Measurements from ENCODE around the gene ELFN2.
"Not testable (repeated sequence)": the region's sequence is repeated elsewhere in the genome, so short reads cannot be mapped to it uniquely, and the experiment has no call there.

The ELFN2 gene

GRCh38 chr22:37331856-37332536, 95.3 kb downstream of the ELFN2 start:
- no peak for DNase-seq

DNA sequence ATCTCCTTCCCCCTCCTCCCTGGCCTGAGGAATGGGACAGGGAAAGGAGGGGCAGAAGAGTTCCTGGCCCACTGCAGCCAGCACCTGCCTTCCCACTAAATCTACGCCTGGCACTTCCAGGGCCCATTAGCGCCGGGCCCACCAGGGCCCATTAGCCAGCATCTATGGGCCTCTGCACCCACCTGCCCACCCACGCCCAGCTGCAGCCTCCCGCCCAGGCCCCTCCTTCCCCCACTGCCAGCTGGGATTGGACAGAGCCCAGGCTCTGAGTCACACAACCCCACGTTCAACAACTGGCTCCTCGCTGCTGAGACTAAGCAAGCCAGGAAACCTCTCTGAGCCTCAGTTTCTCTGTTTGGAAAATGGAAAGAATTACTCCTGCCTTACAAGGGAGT, 96.2 kb downstream of the ELFN2 start:
- no peak for DNase-seq

- no peak for DNase-seq
Observed at GRCh38 chr22:37330200-37331033, 96.9 kb downstream of the ELFN2 start.

DNA sequence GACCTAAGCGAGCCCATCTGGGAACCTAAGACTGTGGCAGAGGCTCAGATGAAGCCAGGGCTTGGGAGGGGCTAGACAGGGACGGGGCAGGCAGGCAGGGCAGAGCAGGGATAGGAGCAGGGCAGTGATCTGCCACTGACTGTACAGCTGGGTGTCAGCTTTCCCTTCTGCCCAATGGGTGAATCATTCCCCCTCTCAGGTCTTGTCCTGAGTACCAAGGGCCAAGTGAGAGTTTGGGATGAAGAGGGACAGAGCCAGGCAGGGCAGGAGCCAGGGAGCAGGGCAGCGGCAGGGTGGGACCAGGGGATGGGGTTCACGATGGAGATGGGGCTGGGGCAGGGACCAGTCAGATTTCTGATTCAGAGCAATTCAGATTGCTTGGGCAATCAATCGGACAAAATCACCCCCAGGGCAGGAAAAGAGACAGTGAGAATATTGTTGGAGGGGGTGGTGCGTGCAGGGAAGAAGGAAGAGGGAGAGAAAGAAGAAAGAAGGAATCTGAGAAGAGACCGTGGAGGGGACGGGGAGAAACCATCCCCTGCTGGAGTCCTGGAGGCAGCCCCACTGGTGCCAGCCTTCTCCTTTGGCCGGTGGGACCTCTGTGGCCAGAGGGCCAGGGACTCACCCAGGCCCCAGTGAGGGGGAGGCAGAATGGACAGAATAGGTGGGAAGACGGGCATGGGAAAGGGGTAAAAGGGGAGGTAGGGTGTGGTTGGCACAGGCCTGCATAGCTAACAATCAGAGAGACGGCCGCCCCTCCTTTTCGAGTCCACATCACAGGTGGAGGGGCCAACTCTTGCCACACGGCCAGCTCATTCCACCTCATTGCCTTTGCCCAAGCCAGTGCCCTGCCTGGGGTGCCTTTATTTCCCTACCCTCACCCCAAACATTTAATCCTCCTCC, 97.8 kb downstream of the ELFN2 start:
- DNase-seq: no peak

- DNase-seq: not testable (repeated sequence)
Observed at GRCh38 chr22:37328538-37329237, 98.6 kb downstream of the ELFN2 start.

DNA sequence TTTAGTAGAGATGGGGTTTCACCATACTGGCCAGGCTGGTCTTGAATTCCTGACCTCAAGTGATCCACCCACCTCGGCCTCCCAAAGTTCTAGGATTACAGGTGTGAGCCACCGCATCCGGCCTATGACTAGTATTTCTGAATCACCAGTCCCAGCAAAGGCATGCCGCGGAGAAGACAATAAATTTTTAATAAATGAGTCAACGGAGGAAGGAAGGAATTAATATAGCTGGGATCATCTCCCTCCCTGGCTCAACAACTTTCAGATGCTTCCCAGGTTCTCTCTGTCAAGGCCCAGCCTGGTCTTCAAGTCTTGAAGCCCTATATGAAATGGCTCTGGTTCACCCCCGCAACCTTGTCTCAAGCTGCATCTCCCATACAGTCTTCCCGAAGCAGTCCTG, 99.3 kb downstream of the ELFN2 start:
- no peak for DNase-seq

DNA sequence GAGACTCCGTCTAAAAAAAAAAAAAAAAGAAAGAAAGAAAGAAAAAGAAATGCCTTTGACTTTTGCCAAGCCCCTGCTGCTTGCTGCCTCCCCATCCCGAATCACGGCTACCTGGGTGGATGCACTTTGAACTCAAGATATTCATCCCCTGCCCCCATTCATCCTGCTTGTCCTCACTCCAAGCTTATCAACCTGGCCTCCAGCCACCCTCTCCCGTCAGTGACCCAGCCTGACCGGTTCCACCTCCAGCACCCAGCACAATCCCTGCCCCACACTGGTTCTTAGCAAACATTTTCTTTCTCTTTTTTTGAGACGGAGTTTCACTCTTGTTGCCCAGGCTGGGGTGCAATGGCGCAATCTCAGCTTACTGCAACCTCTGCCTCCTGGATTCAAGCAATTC, 100.6 kb downstream of the ELFN2 start:
- DNase-seq: no peak

DNA sequence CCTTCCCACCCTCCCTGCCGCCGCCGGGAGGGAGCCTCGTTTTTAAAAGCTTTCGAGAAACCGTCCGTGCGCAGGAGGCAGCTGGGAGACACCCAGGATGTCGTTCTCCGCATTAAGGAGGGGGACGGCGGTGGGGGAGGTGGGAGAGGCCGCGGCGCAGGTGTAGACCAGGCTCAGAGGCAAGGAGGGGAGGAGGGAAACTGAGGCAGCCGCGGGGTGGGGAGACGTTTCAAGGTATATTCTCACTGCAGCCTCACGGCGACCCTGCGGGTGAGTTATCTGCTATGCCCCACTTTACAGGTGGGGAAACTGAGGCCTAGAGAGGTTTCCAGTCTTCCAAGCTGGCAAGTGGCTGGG, 102.3 kb downstream of the ELFN2 start:
- no peak for DNase-seq

- no peak for DNase-seq
Observed at GRCh38 chr22:37324340-37325038, 102.8 kb downstream of the ELFN2 start.

DNA sequence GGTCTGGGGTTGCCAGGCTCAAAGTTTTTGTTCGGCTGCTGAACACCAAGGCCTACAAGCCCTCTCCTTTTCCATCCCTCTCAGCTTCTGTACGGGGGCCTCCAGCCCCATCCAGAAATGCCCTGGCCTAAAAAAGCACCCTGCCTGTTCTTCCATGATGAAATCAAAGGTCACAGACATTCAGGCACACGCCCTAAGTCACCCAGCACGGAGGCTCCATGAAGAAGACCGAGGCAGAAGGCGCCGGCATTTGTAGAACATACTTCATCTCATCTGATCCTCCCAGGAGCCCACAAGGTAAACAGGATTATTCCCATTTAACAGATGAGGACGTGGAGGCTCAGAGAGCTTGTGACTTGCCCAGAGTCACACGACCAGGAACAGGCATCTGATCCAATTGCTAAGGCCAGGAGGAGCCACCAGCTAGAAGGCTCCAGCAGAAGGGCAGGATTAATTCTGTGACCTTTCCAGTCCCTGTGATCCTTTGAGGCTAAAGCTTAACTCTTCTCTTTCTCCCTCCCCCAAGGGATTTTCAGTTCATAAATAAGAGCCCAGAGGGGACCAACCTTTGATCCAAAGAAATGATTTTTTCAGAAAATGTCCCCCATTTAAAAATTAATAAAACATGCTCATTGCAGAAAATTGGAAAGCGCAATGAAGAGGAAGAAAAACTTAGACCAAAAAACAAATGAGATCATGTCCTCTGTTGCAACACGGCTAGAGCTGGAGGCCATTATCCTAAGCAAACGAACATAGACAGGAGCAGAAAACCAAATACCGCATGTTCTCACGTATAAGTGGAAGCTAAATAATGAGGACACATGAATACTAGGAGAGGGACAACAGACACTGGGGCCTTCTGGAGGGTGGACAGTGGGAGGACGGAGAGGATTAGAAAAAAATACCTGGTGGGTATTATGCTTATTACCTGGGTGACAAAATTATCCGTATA, 106.3 kb downstream of the ELFN2 start:
- DNase-seq: no peak

GRCh38 chr22:37319469-37319868, 107.8 kb downstream of the ELFN2 start:
- DNase-seq: no peak

GRCh38 chr22:37318364-37319109, 108.7 kb downstream of the ELFN2 start:
- DNase-seq: no peak
